IgD-negative memory B cell (primary cell): Measurements from ENCODE around the gene MAGI1. TPM values are rescaled to one million over a fixed set of nuclear protein-coding genes. Genes with fewer than 3 reads are reported as not detected.

Source experiments
- H3K27ac Mint-ChIP-seq, 3 donors: one replicate each; pipeline ENCODE4 v1.8.0; 2020 to 2022; ENCODE audit warnings: mild to moderate bottlenecking in 3 of 3, mixed read lengths in 3 of 3, moderate library complexity in 1 of 3
- H3K27me3 Mint-ChIP-seq: one replicate; pipeline ENCODE4 v1.8.0; 2021; ENCODE audit warnings: mixed read lengths
- H3K36me3 Mint-ChIP-seq: one replicate; pipeline ENCODE4 v1.8.0; 2020; ENCODE audit warnings: mild to moderate bottlenecking, mixed read lengths
- H3K4me1 Mint-ChIP-seq, 3 donors: one replicate each; pipeline ENCODE4 v1.8.0; 2020 to 2022; ENCODE audit warnings: mixed read lengths in 3 of 3, mild to moderate bottlenecking in 1 of 3
- H3K4me3 Mint-ChIP-seq, 4 donors: one replicate each; pipeline ENCODE4 v1.8.0; 2020 to 2022; ENCODE audit warnings: mild to moderate bottlenecking in 4 of 4, mixed read lengths in 4 of 4, moderate library complexity in 3 of 4
- H3K9me3 Mint-ChIP-seq, 3 donors: one replicate each; pipeline ENCODE4 v1.8.0; 2020 to 2021; ENCODE audit warnings: mixed read lengths in 3 of 3, mild to moderate bottlenecking in 1 of 3
- polyA plus RNA-seq: library from polyadenylated mRNA; unstranded; fragments of 300-500 nt; fragmentation: Illumina TruSeq; gene quantifications from one replicate; pipeline ENCODE4 v1.2.3, GENCODE V29; 2021

The MAGI1 gene
- polyA plus RNA-seq, 1 donor from 2014 or later, result 1.3 TPM

- Mint-ChIP-seq H3K36me3 (peaks cover 2% of the 10 kb centered on the region), H3K9me3 (peaks cover 0 to 5% (median 0%) of the 10 kb centered on the region in 3 donors), H3K4me1 (no peaks in the 10 kb centered on the region), H3K27ac (no peak overlapping the region), H3K4me3 (no peak overlapping the region), H3K27me3 (peaks cover 2% of the 10 kb centered on the region)
These were observed 642.6 kb downstream of the MAGI1 start for GRCh38 chr3:65396078-65396477.

- H3K4me1 Mint-ChIP-seq, result no peaks in the 10 kb centered on the region
- H3K9me3 Mint-ChIP-seq, result peaks cover 0 to 3% (median 0%) of the 10 kb centered on the region in 3 donors
- no peak overlapping the region for H3K4me3 Mint-ChIP-seq
- H3K36me3 Mint-ChIP-seq, result peaks cover 2% of the 10 kb centered on the region
- H3K27me3 Mint-ChIP-seq, result peaks cover 2% of the 10 kb centered on the region
- H3K27ac Mint-ChIP-seq, result no peak overlapping the region
These were observed 647.6 kb downstream of the MAGI1 start for GRCh38 chr3:65391068-65391467.

- peaks cover 0 to 5% (median 3%) of the 10 kb centered on the region in 3 donors for H3K9me3 Mint-ChIP-seq
- H3K27me3 Mint-ChIP-seq, result no peaks in the 10 kb centered on the region
- no peak overlapping the region for H3K27ac Mint-ChIP-seq
- H3K4me1 Mint-ChIP-seq, result no peaks in the 10 kb centered on the region
- no peak overlapping the region for H3K4me3 Mint-ChIP-seq
- H3K36me3 Mint-ChIP-seq, result no peaks in the 10 kb centered on the region
These were observed 652.9 kb downstream of the MAGI1 start for GRCh38 chr3:65385805-65386204.

GRCh38 chr3:65381496-65382010 lies 657.2 kb downstream of the MAGI1 start:
- no peaks in the 10 kb centered on the region for H3K27me3 Mint-ChIP-seq
- no peak overlapping the region for H3K27ac Mint-ChIP-seq
- H3K4me1 Mint-ChIP-seq, result no peaks in the 10 kb centered on the region
- no peaks in the 10 kb centered on the region for H3K36me3 Mint-ChIP-seq
- H3K9me3 Mint-ChIP-seq, result peaks cover 0 to 5% (median 4%) of the 10 kb centered on the region in 3 donors
- H3K4me3 Mint-ChIP-seq, result no peak overlapping the region

GRCh38 chr3:65379223-65379622 lies 659.5 kb downstream of the MAGI1 start:
- Mint-ChIP-seq H3K36me3 (no peaks in the 10 kb centered on the region), H3K4me3 (no peak overlapping the region), H3K4me1 (no peaks in the 10 kb centered on the region), H3K27ac (no peak overlapping the region), H3K27me3 (no peaks in the 10 kb centered on the region), H3K9me3 (peaks cover 3 to 5% (median 4%) of the 10 kb centered on the region in 3 donors)

GRCh38 chr3:65377637-65378036 lies 661.1 kb downstream of the MAGI1 start:
- Mint-ChIP-seq H3K27ac (no peak overlapping the region), H3K9me3 (peaks cover 3 to 4% (median 3%) of the 10 kb centered on the region in 3 donors), H3K36me3 (no peaks in the 10 kb centered on the region), H3K27me3 (no peaks in the 10 kb centered on the region), H3K4me3 (no peak overlapping the region), H3K4me1 (no peaks in the 10 kb centered on the region)

- Mint-ChIP-seq H3K27ac (no peak overlapping the region), H3K4me1 (no peaks in the 10 kb centered on the region), H3K4me3 (no peak overlapping the region), H3K9me3 (peaks cover 3 to 5% (median 4%) of the 10 kb centered on the region in 3 donors), H3K27me3 (no peaks in the 10 kb centered on the region), H3K36me3 (no peaks in the 10 kb centered on the region)
These were observed 662.3 kb downstream of the MAGI1 start for GRCh38 chr3:65376426-65376825.

- Mint-ChIP-seq H3K36me3 (no peaks in the 10 kb centered on the region), H3K4me3 (no peak overlapping the region), H3K27me3 (no peaks in the 10 kb centered on the region), H3K27ac (no peak overlapping the region), H3K4me1 (no peaks in the 10 kb centered on the region), H3K9me3 (peaks cover 0 to 8% (median 6%) of the 10 kb centered on the region in 3 donors)
These were observed 667.7 kb downstream of the MAGI1 start for GRCh38 chr3:65371053-65371452.

- Mint-ChIP-seq H3K36me3 (no peaks in the 10 kb centered on the region), H3K4me3 (no peak overlapping the region), H3K9me3 (peaks cover 0 to 10% (median 5%) of the 10 kb centered on the region in 3 donors), H3K27me3 (no peaks in the 10 kb centered on the region), H3K27ac (no peak overlapping the region), H3K4me1 (no peaks in the 10 kb centered on the region)
These were observed 669.9 kb downstream of the MAGI1 start for GRCh38 chr3:65368866-65369265.

GRCh38 chr3:65362688-65363087 lies 676.0 kb downstream of the MAGI1 start:
- Mint-ChIP-seq H3K4me1 (no peaks in the 10 kb centered on the region), H3K4me3 (no peak overlapping the region), H3K36me3 (no peaks in the 10 kb centered on the region), H3K27ac (no peak overlapping the region), H3K9me3 (peaks cover 2 to 9% (median 6%) of the 10 kb centered on the region in 3 donors), H3K27me3 (no peaks in the 10 kb centered on the region)

- H3K4me3 Mint-ChIP-seq, result no peak overlapping the region
- H3K27ac Mint-ChIP-seq, result no peak overlapping the region
- peaks cover 6 to 7% (median 6%) of the 10 kb centered on the region in 3 donors for H3K9me3 Mint-ChIP-seq
- H3K4me1 Mint-ChIP-seq, result no peaks in the 10 kb centered on the region
- no peaks in the 10 kb centered on the region for H3K36me3 Mint-ChIP-seq
- peaks cover 7% of the 10 kb centered on the region for H3K27me3 Mint-ChIP-seq
These were observed 677.3 kb downstream of the MAGI1 start for GRCh38 chr3:65361448-65361847.

GRCh38 chr3:65356331-65357248 lies 682.1 kb downstream of the MAGI1 start:
- H3K9me3 Mint-ChIP-seq, result peaks cover 2 to 12% (median 6%) of the 10 kb centered on the region in 3 donors
- H3K4me1 Mint-ChIP-seq, result no peaks in the 10 kb centered on the region
- H3K27me3 Mint-ChIP-seq, result peaks cover 12% of the 10 kb centered on the region
- no peak overlapping the region for H3K4me3 Mint-ChIP-seq
- no peaks in the 10 kb centered on the region for H3K36me3 Mint-ChIP-seq
- no peak overlapping the region for H3K27ac Mint-ChIP-seq

- Mint-ChIP-seq H3K4me3 (no peak overlapping the region), H3K36me3 (no peaks in the 10 kb centered on the region), H3K4me1 (no peaks in the 10 kb centered on the region), H3K27me3 (peaks cover 12% of the 10 kb centered on the region), H3K27ac (no peak overlapping the region), H3K9me3 (peaks cover 4 to 12% (median 6%) of the 10 kb centered on the region in 3 donors)
These were observed 683.8 kb downstream of the MAGI1 start for GRCh38 chr3:65354880-65355279.

- peaks cover 12% of the 10 kb centered on the region for H3K27me3 Mint-ChIP-seq
- H3K27ac Mint-ChIP-seq, result no peak overlapping the region
- H3K4me1 Mint-ChIP-seq, result no peaks in the 10 kb centered on the region
- peaks cover 2% of the 10 kb centered on the region for H3K36me3 Mint-ChIP-seq
- H3K9me3 Mint-ChIP-seq, result peaks cover 2 to 6% (median 3%) of the 10 kb centered on the region in 3 donors
- no peak overlapping the region for H3K4me3 Mint-ChIP-seq
These were observed 685.8 kb downstream of the MAGI1 start for GRCh38 chr3:65352951-65353350.

GRCh38 chr3:65351753-65352152 lies 687.0 kb downstream of the MAGI1 start:
- H3K4me1 Mint-ChIP-seq, result no peaks in the 10 kb centered on the region
- no peak overlapping the region for H3K27ac Mint-ChIP-seq
- peaks cover 2% of the 10 kb centered on the region for H3K36me3 Mint-ChIP-seq

More at GRCh38 chr3:65351753-65352152, 687.0 kb downstream of the MAGI1 start:
- peaks cover 5% of the 10 kb centered on the region for H3K27me3 Mint-ChIP-seq
- H3K4me3 Mint-ChIP-seq, result no peak overlapping the region
- peaks cover 0 to 6% (median 2%) of the 10 kb centered on the region in 3 donors for H3K9me3 Mint-ChIP-seq
